Measurements from ENCODE around the gene PRKAR1B.

DNA sequence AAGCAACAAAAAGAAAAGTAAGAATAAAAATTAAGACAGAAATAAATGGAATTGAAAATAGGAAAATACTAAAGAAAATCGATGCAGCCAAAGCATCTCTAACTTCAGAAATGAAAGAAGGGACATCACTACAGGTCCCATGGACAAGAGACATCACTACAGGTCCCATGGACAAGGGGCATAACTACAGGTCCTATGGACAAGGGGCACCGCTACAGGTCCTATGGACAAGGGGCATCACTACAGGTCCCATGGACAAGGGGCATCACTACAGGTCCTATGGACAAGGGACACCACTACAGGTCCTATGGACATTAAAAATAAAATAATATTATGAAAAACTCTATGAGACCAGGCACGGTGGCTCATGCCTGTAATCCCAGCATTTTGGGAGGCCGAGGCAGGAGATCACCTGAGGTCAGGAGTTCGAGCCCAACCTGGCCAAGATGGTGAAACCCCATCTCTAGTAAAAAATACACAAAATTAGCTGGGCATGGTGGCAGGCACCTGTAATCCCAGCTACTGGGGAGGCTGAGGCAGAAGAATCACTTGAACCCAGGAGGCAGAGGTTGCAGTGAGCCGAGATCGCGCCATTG lies 101.6 kb downstream of the PRKAR1B start:
- TF ChIP-seq POLR2A (IDR thresholded peaks at IDR 0.05), result no peak
- TF ChIP-seq, protein P1, sequence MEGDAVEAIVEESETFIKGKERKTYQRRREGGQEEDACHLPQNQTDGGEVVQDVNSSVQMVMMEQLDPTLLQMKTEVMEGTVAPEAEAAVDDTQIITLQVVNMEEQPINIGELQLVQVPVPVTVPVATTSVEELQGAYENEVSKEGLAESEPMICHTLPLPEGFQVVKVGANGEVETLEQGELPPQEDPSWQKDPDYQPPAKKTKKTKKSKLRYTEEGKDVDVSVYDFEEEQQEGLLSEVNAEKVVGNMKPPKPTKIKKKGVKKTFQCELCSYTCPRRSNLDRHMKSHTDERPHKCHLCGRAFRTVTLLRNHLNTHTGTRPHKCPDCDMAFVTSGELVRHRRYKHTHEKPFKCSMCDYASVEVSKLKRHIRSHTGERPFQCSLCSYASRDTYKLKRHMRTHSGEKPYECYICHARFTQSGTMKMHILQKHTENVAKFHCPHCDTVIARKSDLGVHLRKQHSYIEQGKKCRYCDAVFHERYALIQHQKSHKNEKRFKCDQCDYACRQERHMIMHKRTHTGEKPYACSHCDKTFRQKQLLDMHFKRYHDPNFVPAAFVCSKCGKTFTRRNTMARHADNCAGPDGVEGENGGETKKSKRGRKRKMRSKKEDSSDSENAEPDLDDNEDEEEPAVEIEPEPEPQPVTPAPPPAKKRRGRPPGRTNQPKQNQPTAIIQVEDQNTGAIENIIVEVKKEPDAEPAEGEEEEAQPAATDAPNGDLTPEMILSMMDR (IDR thresholded peaks at IDR 0.05), result no peak

Data from sigmoid colon (tissue), 3 donors.